HCEC 1CT (cell line): ENCODE results near the gene EML1.

Experiments used
- DNase-seq: peaks from one replicate; pipeline ENCODE4 v3.0.0-alpha.2; 2017

The EML1 gene

GRCh38 chr14:99876406-99876805, 83.2 kb downstream of the EML1 start:
- DNase-seq: no peak

- no peak for DNase-seq
These were observed 85.3 kb downstream of the EML1 start for GRCh38 chr14:99878563-99878962.

- peak; percentile 84 for DNase-seq
These were observed 86.4 kb downstream of the EML1 start for GRCh38 chr14:99879401-99880295.

GRCh38 chr14:99880651-99881420, 87.6 kb downstream of the EML1 start:
- no peak for DNase-seq

DNA sequence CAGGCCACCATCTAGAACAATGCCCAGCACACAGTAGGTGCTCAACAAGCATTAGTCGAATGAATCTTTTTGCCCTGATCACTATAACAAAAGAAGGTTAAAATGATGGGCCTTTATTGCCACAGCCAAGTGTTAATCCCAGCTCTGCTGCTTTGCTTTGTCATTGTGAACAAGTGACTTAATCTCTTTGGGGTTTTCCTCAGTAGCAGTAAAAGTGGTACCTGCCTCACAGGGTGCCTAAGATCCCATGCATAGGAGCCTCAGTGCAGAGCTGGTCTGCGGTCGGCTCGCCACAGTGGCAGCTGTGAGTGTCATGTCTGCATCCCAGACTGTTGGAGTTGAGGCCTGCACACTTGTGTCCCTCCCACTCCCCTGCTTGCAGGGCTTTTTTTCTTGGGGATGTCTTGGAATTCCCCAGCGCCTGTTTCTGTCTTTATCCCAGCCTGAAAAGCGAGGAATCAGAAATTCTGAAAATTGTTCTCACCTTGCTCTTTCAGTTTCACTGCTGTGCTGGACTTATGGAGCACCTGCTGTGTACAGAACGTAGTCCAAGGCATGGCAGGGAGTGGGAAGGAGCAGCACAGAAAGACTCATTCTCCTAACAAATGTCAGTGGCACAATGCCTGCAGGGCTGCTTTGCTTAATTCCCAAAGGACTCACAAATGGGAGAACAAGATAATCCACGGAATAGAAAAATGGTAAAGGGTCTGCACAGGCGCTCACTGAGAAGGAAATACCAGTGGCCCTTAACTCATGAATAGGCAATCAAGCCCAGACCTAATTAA, 90.8 kb downstream of the EML1 start:
- DNase-seq: no peak

GRCh38 chr14:99884834-99885648, 91.8 kb downstream of the EML1 start:
- DNase-seq: peak; percentile 62

- no peak for DNase-seq
These were observed 92.4 kb downstream of the EML1 start for GRCh38 chr14:99885649-99885958.

- DNase-seq: no peak
These were observed 94.2 kb downstream of the EML1 start for GRCh38 chr14:99887407-99887806.

DNA sequence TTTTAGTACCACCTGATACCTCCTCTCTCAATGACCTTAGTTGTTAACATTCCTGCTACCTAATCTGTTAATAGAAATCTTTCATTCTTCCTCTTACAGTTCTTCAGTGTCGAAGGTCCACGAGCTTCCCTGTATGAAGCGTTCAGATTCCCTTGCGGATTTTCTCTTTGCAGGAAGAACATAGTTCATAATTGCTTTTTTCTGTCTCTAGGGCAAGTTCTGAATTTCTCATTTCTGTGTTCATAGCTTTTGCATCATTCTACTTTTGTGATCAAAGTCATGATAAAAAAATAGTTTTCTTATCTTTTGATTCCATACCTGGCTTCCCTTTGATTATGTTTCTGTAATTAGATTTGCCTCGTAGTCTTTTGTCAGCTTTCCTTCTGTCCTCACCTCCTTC, 94.9 kb downstream of the EML1 start:
- no peak for DNase-seq

DNA sequence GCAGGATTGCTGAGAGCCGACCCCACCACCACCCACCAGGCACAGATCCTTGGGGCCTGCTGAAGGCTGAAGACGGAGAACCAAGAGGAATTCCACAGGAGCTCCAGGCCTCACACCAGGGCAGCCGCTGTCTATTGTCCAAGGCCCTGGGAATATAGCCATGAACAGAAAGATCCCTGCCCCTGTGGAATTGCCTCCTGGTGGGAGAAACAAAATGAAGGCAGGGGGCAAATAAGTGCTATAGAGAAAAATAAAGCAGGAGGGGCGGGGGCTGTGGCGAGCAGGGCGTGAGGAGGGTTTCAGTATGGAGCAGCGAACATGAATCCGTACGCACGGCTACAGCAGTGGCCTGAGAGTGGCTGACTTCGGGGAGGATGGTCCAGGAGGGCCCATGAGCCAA, 96.1 kb downstream of the EML1 start:
- DNase-seq: no peak

GRCh38 chr14:99891266-99891665, 98.1 kb downstream of the EML1 start:
- DNase-seq: no peak

DNA sequence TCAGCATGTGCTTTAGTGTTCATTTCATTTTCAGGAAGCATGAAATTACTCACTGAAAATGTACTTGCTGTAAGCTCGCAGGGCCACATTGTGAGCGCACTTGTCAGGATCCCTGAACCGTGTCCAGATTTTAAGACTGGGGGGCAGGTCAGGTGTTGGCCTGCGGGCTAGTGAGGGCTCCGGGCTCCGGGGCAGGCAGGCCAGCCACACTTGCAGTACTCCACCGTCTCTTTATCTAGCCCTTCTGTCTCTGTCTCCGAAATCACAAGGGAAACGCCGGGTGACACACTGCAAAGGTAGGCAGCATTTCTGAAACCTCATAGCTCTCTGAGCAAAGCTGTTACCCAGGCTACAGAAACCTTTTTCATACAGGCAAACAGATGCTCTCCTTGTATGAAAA, 98.7 kb downstream of the EML1 start:
- no peak for DNase-seq

- no peak for DNase-seq
These were observed 99.2 kb downstream of the EML1 start for GRCh38 chr14:99892406-99892805.

GRCh38 chr14:99896361-99896760, 103.1 kb downstream of the EML1 start:
- DNase-seq: no peak

GRCh38 chr14:99899578-99900178, 106.5 kb downstream of the EML1 start:
- peak; percentile 15 for DNase-seq

DNA sequence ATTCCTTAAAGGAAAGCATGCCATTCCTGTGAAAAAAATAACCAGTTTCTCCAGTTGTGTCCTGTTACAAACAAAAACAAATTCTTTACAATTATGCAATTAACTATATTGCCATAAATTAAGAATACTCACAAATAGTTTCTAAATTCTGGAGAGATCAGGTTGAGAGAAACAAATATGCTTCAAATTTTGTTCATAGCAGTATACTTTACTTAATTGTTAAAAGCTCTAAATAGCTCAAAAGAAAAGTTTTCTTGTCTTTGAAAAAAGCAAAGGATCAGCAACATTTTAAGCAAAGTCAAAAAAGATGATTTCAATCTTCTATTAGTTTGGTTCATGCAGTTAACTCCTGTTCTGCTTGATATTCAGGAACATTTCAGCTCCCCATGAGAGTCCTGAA, 109.7 kb downstream of the EML1 start:
- no peak for DNase-seq

GRCh38 chr14:99904506-99904905, 111.3 kb downstream of the EML1 start:
- no peak for DNase-seq

- DNase-seq: no peak
These were observed 111.9 kb downstream of the EML1 start for GRCh38 chr14:99905121-99905520.

DNA sequence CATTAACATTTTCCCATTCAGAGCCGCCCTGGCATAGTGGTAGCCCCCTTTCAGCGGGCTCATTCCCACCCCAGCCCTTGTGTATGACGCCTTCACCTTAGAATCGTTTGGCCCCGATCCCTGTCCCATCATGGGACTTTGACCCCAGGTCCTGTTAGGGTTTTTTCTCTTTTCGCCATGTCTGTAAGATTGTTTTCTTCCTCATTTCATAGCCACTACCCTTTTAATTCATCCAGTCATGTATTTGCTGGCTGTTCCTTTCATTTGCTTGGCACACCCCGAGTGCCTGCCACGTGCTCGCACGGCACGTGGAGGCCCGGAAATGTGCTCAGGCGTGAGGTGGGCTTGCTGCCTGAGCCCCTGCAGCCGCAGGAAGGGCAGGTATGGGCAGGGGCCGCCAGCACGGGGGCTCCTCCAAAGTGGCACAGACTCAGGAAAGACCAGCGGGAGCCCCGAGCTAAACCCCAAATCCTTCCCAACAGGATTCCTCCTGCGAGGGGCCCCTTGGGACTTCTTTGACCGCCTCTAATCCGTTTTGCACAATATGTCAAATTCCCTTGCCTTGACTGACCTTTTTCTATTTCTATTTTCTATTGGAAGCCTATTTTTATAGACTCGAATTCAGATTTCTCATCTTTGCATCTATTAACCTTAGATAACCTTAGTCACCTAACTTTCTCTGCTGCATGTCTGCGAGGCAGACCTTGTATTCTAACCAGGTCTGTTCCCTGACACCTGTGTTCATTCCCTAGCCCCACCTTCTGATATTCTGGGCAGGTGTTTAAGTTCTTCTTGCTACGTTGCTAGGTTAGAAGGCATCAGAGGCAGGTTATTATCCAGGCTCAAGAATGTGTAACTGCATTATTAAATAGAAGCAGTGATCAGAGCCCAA, 114.8 kb downstream of the EML1 start:
- no peak for DNase-seq

- no peak for DNase-seq
These were observed 115.5 kb downstream of the EML1 start for GRCh38 chr14:99908653-99909250.
